ENCODE data around the gene SEMA6D.
"Not testable (repeated sequence)": the region's sequence is repeated elsewhere in the genome, so short reads cannot be mapped to it uniquely, and the experiment has no call there.

GRCh38 chr15:47738144-47738825 lies 21.0 kb downstream of the SEMA6D start:
- not testable (repeated sequence) for TF ChIP-seq EZH2 (IDR thresholded peaks at IDR 0.05; ENCODE audit: borderline replicate concordance, insufficient read depth, low read length, poor library complexity, severe bottlenecking); EP300 (conservative IDR thresholded peaks at IDR 0.05; ENCODE audit: poor library complexity, severe bottlenecking); TAF1 (IDR thresholded peaks at IDR 0.05; ENCODE audit: low read depth)
